Fibroblast of lung (primary cell): ENCODE measurements around the gene ELMO2. TPM values are rescaled to one million over a fixed set of nuclear protein-coding genes. Genes with fewer than 3 reads are reported as not detected.

Source experiments
- DNase-seq, 2 donors: peaks; one replicate each; pipeline versions ENCODE4 v3.0.0 to v3.0.0-alpha.2; 2010; ENCODE audit warnings: low read depth in 2 of 2
- H2AFZ ChIP-seq: 2 replicates; pipeline ENCODE4 v1.5.1; 2012; ENCODE audit warnings: low read length, control low read depth, inconsistent platforms
- H3K27ac ChIP-seq: 2 replicates; pipeline ENCODE4 v1.5.1; 2011; ENCODE audit warnings: low read length, control low read depth; ENCODE audit not compliant: insufficient read depth
- H3K27me3 ChIP-seq: 2 replicates; pipeline ENCODE4 v1.5.1; 2011; ENCODE audit warnings: mild to moderate bottlenecking, low read length; ENCODE audit not compliant: control insufficient read depth, insufficient read depth
- H3K36me3 ChIP-seq: 2 replicates; pipeline ENCODE4 v1.5.1; 2011; ENCODE audit warnings: low read length; ENCODE audit not compliant: control insufficient read depth, insufficient read depth
- H3K4me1 ChIP-seq: 2 replicates; pipeline ENCODE4 v1.5.1; 2011; ENCODE audit warnings: low read length; ENCODE audit not compliant: control insufficient read depth, insufficient read depth; ENCODE audit errors: extremely low read depth
- H3K4me2 ChIP-seq: 2 replicates; pipeline ENCODE4 v1.5.1; 2011; ENCODE audit warnings: low read length, control low read depth; ENCODE audit not compliant: insufficient read depth; ENCODE audit errors: extremely low read depth
- H3K4me3 ChIP-seq, 4 experiments: fragments of 200-600 bp in 1 of 4; sonication (generic) in 1 of 4; replicated peaks in 1 of 4; 2 replicates each; pipeline ENCODE4 v1.5.1; 2011 to 2016; ENCODE audit warnings: low read length in 4 of 4, low read depth in 3 of 4, mild to moderate bottlenecking in 3 of 4, control low read depth in 2 of 4, inconsistent platforms in 1 of 4, mixed read lengths in 1 of 4; ENCODE audit not compliant: insufficient read depth in 1 of 4; ENCODE audit errors: control extremely low read depth in 1 of 4
- H3K79me2 ChIP-seq: 2 replicates; pipeline ENCODE4 v1.5.1; 2012; ENCODE audit warnings: mild to moderate bottlenecking, low read length, inconsistent platforms; ENCODE audit not compliant: control insufficient read depth, insufficient read depth
- H3K9ac ChIP-seq: 2 replicates; pipeline ENCODE4 v1.5.1; 2011; ENCODE audit warnings: mild to moderate bottlenecking, low read length, control low read depth; ENCODE audit not compliant: insufficient read depth
- H3K9me3 ChIP-seq: 2 replicates; pipeline ENCODE4 v1.5.1; 2012; ENCODE audit warnings: low read depth, low read length; ENCODE audit not compliant: control insufficient read depth, insufficient read depth
- H4K20me1 ChIP-seq: 2 replicates; pipeline ENCODE4 v1.5.1; 2011; ENCODE audit warnings: low read length; ENCODE audit not compliant: control insufficient read depth, insufficient read depth; ENCODE audit errors: extremely low read depth
- CTCF ChIP-seq, 2 donors: IDR thresholded peaks in 1 of 2; conservative IDR thresholded peaks in 1 of 2; 1 replicate in 1 of 2; 2 replicates in 1 of 2; pipeline ENCODE4 v1.5.1; 2011 to 2012; ENCODE audit warnings: low read length in 2 of 2, control low read depth in 1 of 2, inconsistent platforms in 1 of 2, low read depth in 1 of 2, mild to moderate bottlenecking in 1 of 2
- EZH2 ChIP-seq: IDR thresholded peaks from 2 replicates; pipeline ENCODE4 v1.5.1; 2012; ENCODE audit warnings: low read length, control low read depth, mild to moderate bottlenecking; ENCODE audit errors: missing control alignments
- polyA plus RNA-seq, 2 donors: library from polyadenylated mRNA; depleted of rRNA in 1 of 2; stranded (reverse) in 1 of 2; unstranded in 1 of 2; fragments of >200 nt; gene quantifications; 2 replicates each; pipeline ENCODE4 v1.2.1, GENCODE V29; 2011 to 2012; ENCODE audit warnings: missing spikeins in 1 of 2
- total RNA-seq: library from RNA; depleted of rRNA; stranded (reverse); fragments of >200 nt; gene quantifications from 2 replicates; pipeline ENCODE4 v1.2.1, GENCODE V29; 2014

The ELMO2 gene
- total and polyA plus RNA-seq, 2 donors (not counting 1 experiment from before 2014, with no cell fraction given) = 33.7 to 43.8 TPM

DNA sequence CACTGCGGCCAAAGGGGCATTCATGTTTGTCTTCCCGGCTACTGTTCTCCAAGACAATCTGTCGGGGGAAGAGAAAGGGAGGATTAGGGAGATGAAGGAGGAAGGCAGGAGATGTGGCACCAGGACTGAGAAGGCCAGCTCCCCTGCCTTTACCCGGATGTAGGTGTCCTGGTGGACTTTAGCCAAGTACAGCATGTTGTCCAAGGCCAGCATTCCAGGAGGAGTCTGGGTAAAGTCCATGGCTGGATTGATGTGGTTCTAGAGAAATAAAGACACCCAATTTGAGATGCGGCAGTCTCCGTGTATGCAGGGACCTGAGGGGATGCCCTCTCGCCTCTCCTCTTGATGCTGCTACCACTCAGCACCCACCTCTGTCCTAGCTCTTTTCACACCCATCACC, 32.0 kb downstream of the ELMO2 start:
- no peak for TF ChIP-seq EZH2
- no peak overlapping the region for H3K27ac ChIP-seq
- DNase-seq = no peak
- no peak overlapping the region for H2AFZ ChIP-seq
- H3K9me3 ChIP-seq = no peaks in the 10 kb centered on the region
- H3K79me2 ChIP-seq = no peaks in the 10 kb centered on the region
- H3K36me3 ChIP-seq = peaks cover 24% of the 10 kb centered on the region
- H3K4me3 ChIP-seq = no peak overlapping the region
- no peaks in the 10 kb centered on the region for H3K4me1 ChIP-seq
- no peaks in the 10 kb centered on the region for H4K20me1 ChIP-seq
- no peak overlapping the region for H3K9ac ChIP-seq
- H3K27me3 ChIP-seq = no peaks in the 10 kb centered on the region
- H3K4me2 ChIP-seq = no peak overlapping the region

DNA sequence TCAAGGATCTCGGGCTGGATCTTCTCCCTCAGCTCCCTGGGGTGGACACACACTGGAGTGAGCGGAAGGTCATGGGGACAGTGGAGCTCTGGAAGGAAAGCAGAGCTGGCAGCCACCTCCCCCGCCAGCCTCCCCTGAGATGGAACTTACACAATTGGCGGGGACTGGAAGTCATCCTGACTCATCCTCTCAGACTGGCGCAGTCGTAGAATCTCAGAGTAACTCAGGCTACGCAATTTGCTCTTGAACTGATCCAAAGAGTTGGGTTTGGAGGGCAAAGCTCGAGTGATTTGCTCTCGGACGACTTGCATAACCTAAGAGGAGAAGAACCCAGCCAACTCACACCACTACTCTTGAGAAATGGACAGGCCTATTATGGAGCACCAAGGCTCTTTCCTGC, 34.8 kb downstream of the ELMO2 start:
- Histone ChIP-seq H3K4me1 (peaks cover 4% of the 10 kb centered on the region), H3K27me3 (no peaks in the 10 kb centered on the region), H3K4me2 (no peak overlapping the region), H3K9me3 (no peaks in the 10 kb centered on the region), H3K36me3 (peaks cover 32% of the 10 kb centered on the region), H3K27ac (no peak overlapping the region), H3K4me3 (no peak overlapping the region), H3K9ac (no peak overlapping the region), H3K79me2 (no peaks in the 10 kb centered on the region), H2AFZ (no peak overlapping the region), H4K20me1 (no peaks in the 10 kb centered on the region)
- TF ChIP-seq CTCF (conservative IDR thresholded peaks at IDR 0.05 in 1 of 2, IDR thresholded peaks at IDR 0.05 in 1 of 2; ENCODE audit: low read depth in 1 of 2, low read length in 2 of 2) (no peak), EZH2 (no peak)
- DNase-seq = no peak

GRCh38 chr20:46368902-46369268, 37.5 kb downstream of the ELMO2 start:
- TF ChIP-seq EZH2 (no peak), CTCF (conservative IDR thresholded peaks at IDR 0.05 in 1 of 2, IDR thresholded peaks at IDR 0.05 in 1 of 2; ENCODE audit: low read depth in 1 of 2, low read length in 2 of 2) (no peak)

More at GRCh38 chr20:46368902-46369268, 37.5 kb downstream of the ELMO2 start:
- Histone ChIP-seq H3K4me3 (no peak overlapping the region), H3K79me2 (no peaks in the 10 kb centered on the region), H3K9ac (no peak overlapping the region), H3K4me1 (peaks cover 4% of the 10 kb centered on the region), H3K9me3 (no peaks in the 10 kb centered on the region), H3K4me2 (no peak overlapping the region), H4K20me1 (no peaks in the 10 kb centered on the region), H3K27ac (no peak overlapping the region), H3K27me3 (no peaks in the 10 kb centered on the region), H3K36me3 (peaks cover 33% of the 10 kb centered on the region), H2AFZ (no peak overlapping the region)
- no peak for DNase-seq
